K562 (cell line): ENCODE data around the gene SCUBE1. TPM values are rescaled to one million over a fixed set of nuclear protein-coding genes. Genes with fewer than 3 reads are reported as not detected.

Source experiments
- ATAC-seq: fragments of 200-7000 bp; cut with Tn5 transposase; 3 replicates; pipeline ENCODE4 v1.9.1; 2020; ENCODE audit warnings: moderate library complexity
- BruUV-seq: library from RNA; stranded (reverse); fragments of 400-500 nt; replicated peaks from 2 replicates; lab custom pipeline; 2021; lab: Mats Ljungman, UMichigan
- CTCF ChIA-PET: fragments of 300-600 bp; formaldehyde crosslinking; extraction: SDS; loops from one replicate; lab custom pipeline; 2021; ENCODE audit warnings: low intra/inter-chr PET ratio; lab: Yijun Ruan, JAX
- POLR2A ChIA-PET: fragments of 300-600, 350-650 bp; sonication (Branson Sonifier 250); formaldehyde crosslinking; extraction: SDS; loops from one replicate; lab custom pipeline; 2021; ENCODE audit warnings: antibody characterized with exemption, inconsistent platforms; lab: Yijun Ruan, JAX
- DNase-seq, 4 experiments: peaks; one replicate each; pipeline versions ENCODE4 v3.0.0 to v3.0.0-alpha.2; 2011 to 2018; ENCODE audit warnings: low spot score in 3 of 4, mixed read lengths in 3 of 4; ENCODE audit errors: extremely low read depth in 1 of 4
- FAIRE-seq: peaks from 2 replicates; lab custom pipeline; 2011; peaks lifted over from hg19 to GRCh38; lab: Jason Lieb, UNC
- H2AFZ ChIP-seq: 2 replicates; pipeline ENCODE4 v1.6.0; 2011; ENCODE audit warnings: low read depth, low read length, control low read depth, inconsistent platforms
- H3K27ac ChIP-seq: fragments of 200-600 bp; 3 replicates; pipeline ENCODE4 v1.8.0; 2011; ENCODE audit warnings: low read depth, mild to moderate bottlenecking, control low read depth, inconsistent platforms, low read length, moderate library complexity, mixed read lengths; ENCODE audit errors: extremely low read depth
- H3K27me3 ChIP-seq, 2 experiments: fragments of 300-600 bp in 1 of 2; 2 replicates in 1 of 2; 3 replicates in 1 of 2; pipeline versions ENCODE4 v1.6.0 to v1.8.0; 2011; ENCODE audit warnings: inconsistent platforms in 2 of 2, low read length in 2 of 2, mild to moderate bottlenecking in 1 of 2, mixed read lengths in 1 of 2, moderate library complexity in 1 of 2; ENCODE audit not compliant: control insufficient read depth in 2 of 2, insufficient read depth in 2 of 2
- H3K36me3 ChIP-seq: fragments of 300-600 bp; 3 replicates; pipeline ENCODE4 v1.8.0; 2011; ENCODE audit warnings: mild to moderate bottlenecking, low read length, inconsistent platforms; ENCODE audit not compliant: control insufficient read depth, insufficient read depth
- H3K4me1 ChIP-seq, 2 experiments: fragments of 200-600 bp in 1 of 2; replicated peaks in 1 of 2; 2 replicates in 1 of 2; 3 replicates in 1 of 2; pipeline versions ENCODE4 v1.5.1 to v1.8.0; 2011; ENCODE audit warnings: inconsistent platforms in 2 of 2, low read length in 2 of 2, mild to moderate bottlenecking in 1 of 2, mixed read lengths in 1 of 2, moderate library complexity in 1 of 2; ENCODE audit not compliant: control insufficient read depth in 2 of 2, insufficient read depth in 2 of 2
- H3K4me2 ChIP-seq: 2 replicates; pipeline ENCODE4 v1.6.1; 2011; ENCODE audit warnings: low read length, control low read depth, inconsistent platforms, mixed read lengths; ENCODE audit not compliant: insufficient read depth
- H3K4me3 ChIP-seq: fragments of 200-600 bp; sonication (generic), shearing (Covaris generic); 2 replicates; pipeline ENCODE4 v1.5.1; 2016; ENCODE audit warnings: control low read depth, inconsistent platforms
- H3K79me2 ChIP-seq: fragments of 200-600 bp; 3 replicates; pipeline ENCODE4 v1.8.0; 2011; ENCODE audit warnings: low read length, inconsistent platforms; ENCODE audit not compliant: control insufficient read depth, insufficient read depth
- H3K9ac ChIP-seq, 2 experiments: 2 replicates each; pipeline versions ENCODE4 v1.6.0 to v1.6.1; 2011; ENCODE audit warnings: low read depth in 2 of 2, low read length in 2 of 2, control low read depth in 1 of 2, inconsistent platforms in 1 of 2, mild to moderate bottlenecking in 1 of 2, mixed read lengths in 1 of 2; ENCODE audit not compliant: insufficient read depth in 1 of 2
- H3K9me1 ChIP-seq: one replicate; pipeline ENCODE4 v1.6.0; 2011; ENCODE audit warnings: inconsistent platforms, mild to moderate bottlenecking, low read length, moderate library complexity; ENCODE audit not compliant: control insufficient read depth, insufficient read depth
- H3K9me3 ChIP-seq: replicated peaks from 2 replicates; pipeline ENCODE4 v1.5.1; 2011; ENCODE audit warnings: low read depth, low read length, inconsistent platforms; ENCODE audit not compliant: control insufficient read depth, insufficient read depth
- H4K20me1 ChIP-seq: replicated peaks from 2 replicates; pipeline ENCODE4 v1.6.1; 2011; ENCODE audit warnings: low read length, inconsistent platforms, mixed read lengths; ENCODE audit not compliant: control insufficient read depth, insufficient read depth
- EGR1 ChIP-seq: fragments of 450-650 bp; conservative IDR thresholded peaks from 2 replicates; pipeline ENCODE4 v1.6.1; 2017; ENCODE audit warnings: mild to moderate bottlenecking
- HNRNPH1 ChIP-seq: fragments of 200-400 bp; formaldehyde crosslinking; optimal IDR thresholded peaks from 2 replicates; pipeline ENCODE3; 2017; ENCODE audit warnings: low read depth, mild to moderate bottlenecking, low read length, moderate library complexity
- SNAPC5 ChIP-seq: fragments of 250-450 bp; sonication (Bioruptor Pico); IDR thresholded peaks from 2 replicates; pipeline ENCODE4 v1.8.0; 2021; ENCODE audit warnings: moderate library complexity, mild to moderate bottlenecking, inconsistent platforms
- SPI1 ChIP-seq: IDR thresholded peaks from 2 replicates; pipeline ENCODE4 v1.6.1; 2011; ENCODE audit warnings: low read depth, low read length, control low read depth, borderline replicate concordance
- ZNF76 ChIP-seq: fragments of 250-450 bp; sonication (Bioruptor Pico); IDR thresholded peaks from 2 replicates; pipeline ENCODE4 v1.4.0; 2020; ENCODE audit warnings: mild to moderate bottlenecking, moderate library complexity, borderline replicate concordance
- WGBS: fragments of 100-300 bp; shearing (Covaris generic); methylation state at CpG from one replicate; pipeline ENCODE4 v1.1.6; 2016; ENCODE audit warnings: low coverage, mixed read lengths; ENCODE audit not compliant: insufficient coverage; ENCODE audit errors: missing lambda C conversion rate; 5-methylcytosine and 5-hydroxymethylcytosine counted together
- in situ Hi-C: fragments of 300-500 bp; cut with MboI; formaldehyde crosslinking; loops from 4 replicates; pipeline ENCODE4 v1.15.0; 2018; ENCODE audit warnings: inconsistent platforms, mixed read lengths
- intact Hi-C: fragments of 100-400 bp; cut with micrococcal nuclease; formaldehyde crosslinking; loops from 2 replicates; pipeline ENCODE4 v1.14.2; 2022
- polyA plus RNA-seq, 8 experiments: library from polyadenylated mRNA; depleted of rRNA in 4 of 8; stranded (reverse) in 5 of 8; unstranded in 3 of 8; fragments of >200 nt; fragmentation: Nextera tagmentation in 2 of 8; fragmentation: Illumina TruSeq in 1 of 8; extraction: Ambion mirVana in 2 of 8; extraction: Trizol in 1 of 8; gene quantifications; 2 replicates each; pipeline versions ENCODE4 v1.2.1 to v1.2.3, GENCODE V29; 2011 to 2014; ENCODE audit warnings: inconsistent platforms in 1 of 8, missing spikeins in 1 of 8
- total RNA-seq, 7 experiments: library from RNA; depleted of rRNA in 6 of 7; stranded (reverse); fragments of >200 nt in 6 of 7; fragmentation: Illumina TruSeq in 2 of 7; extraction: Trizol in 2 of 7; gene quantifications; 2 replicates each; pipeline versions ENCODE4 v1.2.1 to v1.2.3, GENCODE V29; 2011 to 2021; ENCODE audit warnings: low replicate concordance in 1 of 7
- TF ChIP-seq, protein P1 (sequence below): fragments of 250-450 bp; sonication (Bioruptor Pico); IDR thresholded peaks from 2 replicates; pipeline ENCODE4 v1.8.0; 2021; ENCODE audit warnings: moderate library complexity, mild to moderate bottlenecking, inconsistent platforms

Gene SCUBE1
- total and polyA plus RNA-seq, 9 of the 15 experiments (the other 6 are each of a cell fraction or from before 2014, with no cell fraction given) = 0.03 to 0.47 (median 0.29) TPM; not detected in 6

- 14% methylated on average over 11 of the region's 34 CpGs for WGBS
- no peak overlapping the region for H3K9ac ChIP-seq
- FAIRE-seq (no peak), DNase-seq (no peak)
- no peak overlapping the region for H3K4me2 ChIP-seq
- CTCF ChIA-PET = no interaction called here
- no peak overlapping the region for H3K4me3 ChIP-seq
- POLR2A ChIA-PET = interaction anchor here (1.0 kb wide), 1 partner anchor 14 kb away, joined by 3 read pairs; no protein-coding TSS in a partner anchor
- H3K9me1 ChIP-seq = no peaks in the 10 kb centered on the region
- BruUV-seq = no TSS peak
- no peaks in the 10 kb centered on the region for H3K79me2 ChIP-seq
- no peaks in the 10 kb centered on the region for H3K36me3 ChIP-seq
- intact Hi-C loops = no loop called here
- H4K20me1 ChIP-seq = no peaks in the 10 kb centered on the region
- no peak for TF ChIP-seq ZNF76 (CRISPR knock-in tag)
- no peak for TF ChIP-seq HNRNPH1
- TF ChIP-seq, protein P1, sequence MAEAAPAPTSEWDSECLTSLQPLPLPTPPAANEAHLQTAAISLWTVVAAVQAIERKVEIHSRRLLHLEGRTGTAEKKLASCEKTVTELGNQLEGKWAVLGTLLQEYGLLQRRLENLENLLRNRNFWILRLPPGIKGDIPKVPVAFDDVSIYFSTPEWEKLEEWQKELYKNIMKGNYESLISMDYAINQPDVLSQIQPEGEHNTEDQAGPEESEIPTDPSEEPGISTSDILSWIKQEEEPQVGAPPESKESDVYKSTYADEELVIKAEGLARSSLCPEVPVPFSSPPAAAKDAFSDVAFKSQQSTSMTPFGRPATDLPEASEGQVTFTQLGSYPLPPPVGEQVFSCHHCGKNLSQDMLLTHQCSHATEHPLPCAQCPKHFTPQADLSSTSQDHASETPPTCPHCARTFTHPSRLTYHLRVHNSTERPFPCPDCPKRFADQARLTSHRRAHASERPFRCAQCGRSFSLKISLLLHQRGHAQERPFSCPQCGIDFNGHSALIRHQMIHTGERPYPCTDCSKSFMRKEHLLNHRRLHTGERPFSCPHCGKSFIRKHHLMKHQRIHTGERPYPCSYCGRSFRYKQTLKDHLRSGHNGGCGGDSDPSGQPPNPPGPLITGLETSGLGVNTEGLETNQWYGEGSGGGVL (CRISPR knock-in tag) = no peak
- no peak for TF ChIP-seq SNAPC5 (CRISPR knock-in tag)
- peak; percentile 82 for TF ChIP-seq EGR1
- TF ChIP-seq SPI1 = 0 out of 2 replicates have a peak, but pooled peaks have one; percentile 42
- TF ChIP-seq, all 486 proteins: peak for 2
- Histone ChIP-seq H3K9me3 (no peaks in the 10 kb centered on the region), H2AFZ (no peak overlapping the region), H3K27ac (no peak overlapping the region), H3K27me3 (peaks cover 0 to 20% of the 10 kb centered on the region in 2 experiments; a peak in 3 of 5 replicates), H3K4me1 (peaks cover 2 to 40% of the 10 kb centered on the region in 2 experiments; a peak in 3 of 5 replicates)
- in situ Hi-C loops = no loop called here
- peak; percentile 26; the same call in 1 of the 3 replicates for ATAC-seq
Measured at GRCh38 chr22:43210631-43211515, 132.3 kb downstream of the SCUBE1 start.
